GM19328 (cell line): ENCODE data around the gene GAS2.

Experiments used
- ATAC-seq: cut with Tn5 transposase; IDR thresholded peaks from one replicate; pipeline ENCODE4 v1.9.1; 2021; ENCODE audit warnings: mild to moderate bottlenecking, moderate library complexity; ENCODE audit not compliant: unreplicated experiment

GAS2 gene

GRCh38 chr11:22723274-22723673 is 56.9 kb downstream of the GAS2 start:
- ATAC-seq, result no peak

DNA sequence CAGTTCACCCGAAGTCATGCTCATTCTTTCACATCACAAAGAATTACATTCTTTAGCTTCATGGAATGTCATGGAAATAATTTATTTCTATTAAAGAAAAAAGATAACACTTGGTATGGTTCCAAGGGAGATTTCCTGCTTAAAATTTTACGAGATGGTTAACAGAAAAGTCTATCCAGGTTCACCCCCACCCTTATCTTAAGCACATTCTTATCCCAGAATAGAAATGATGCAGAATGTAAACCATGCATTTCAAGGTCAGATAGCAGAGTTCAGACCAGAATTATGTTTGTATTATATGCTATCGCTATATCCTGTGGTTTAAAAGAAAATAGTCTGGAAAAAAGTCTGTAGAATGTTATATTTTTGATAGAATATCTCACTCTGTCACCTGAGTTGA is 58.7 kb downstream of the GAS2 start:
- no peak for ATAC-seq

GRCh38 chr11:22728600-22729389 is 62.4 kb downstream of the GAS2 start:
- no peak for ATAC-seq

DNA sequence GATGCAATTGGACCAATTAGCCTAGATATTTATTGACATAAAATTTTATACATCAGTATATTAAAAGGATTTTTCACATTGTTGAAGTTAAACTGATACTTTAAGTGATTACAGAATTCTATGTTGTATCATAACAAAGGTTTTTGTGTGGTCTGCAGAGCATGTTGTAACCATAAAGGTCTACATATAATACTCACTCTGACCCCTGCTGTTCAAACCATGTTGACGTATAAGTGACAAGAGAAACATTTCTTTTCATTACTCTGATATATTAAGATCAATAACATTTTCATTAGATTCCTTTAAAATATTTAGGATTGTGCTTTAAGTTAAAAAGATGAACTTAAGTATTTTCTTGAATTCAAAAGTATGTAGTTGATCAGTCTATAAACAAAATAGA is 63.9 kb downstream of the GAS2 start:
- no peak for ATAC-seq

DNA sequence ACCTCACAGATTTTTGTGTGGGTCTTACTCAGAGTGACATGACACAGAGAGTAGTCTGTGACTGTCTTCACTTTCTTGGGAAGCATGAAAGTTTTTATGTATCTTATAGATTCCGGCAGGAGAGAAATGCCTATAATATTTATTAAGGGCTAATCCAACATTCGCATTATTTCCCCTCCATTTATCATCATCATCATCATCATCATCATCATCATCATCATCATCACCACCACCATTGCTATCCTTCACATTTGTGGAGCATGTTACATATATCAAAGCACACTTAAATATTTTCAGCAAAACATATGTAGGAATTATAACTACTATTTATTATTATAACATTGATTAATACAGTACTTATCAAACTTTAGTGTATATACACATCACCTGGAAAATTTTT is 66.2 kb downstream of the GAS2 start:
- ATAC-seq, result no peak

GRCh38 chr11:22733475-22734248 is 67.3 kb downstream of the GAS2 start:
- no peak for ATAC-seq

DNA sequence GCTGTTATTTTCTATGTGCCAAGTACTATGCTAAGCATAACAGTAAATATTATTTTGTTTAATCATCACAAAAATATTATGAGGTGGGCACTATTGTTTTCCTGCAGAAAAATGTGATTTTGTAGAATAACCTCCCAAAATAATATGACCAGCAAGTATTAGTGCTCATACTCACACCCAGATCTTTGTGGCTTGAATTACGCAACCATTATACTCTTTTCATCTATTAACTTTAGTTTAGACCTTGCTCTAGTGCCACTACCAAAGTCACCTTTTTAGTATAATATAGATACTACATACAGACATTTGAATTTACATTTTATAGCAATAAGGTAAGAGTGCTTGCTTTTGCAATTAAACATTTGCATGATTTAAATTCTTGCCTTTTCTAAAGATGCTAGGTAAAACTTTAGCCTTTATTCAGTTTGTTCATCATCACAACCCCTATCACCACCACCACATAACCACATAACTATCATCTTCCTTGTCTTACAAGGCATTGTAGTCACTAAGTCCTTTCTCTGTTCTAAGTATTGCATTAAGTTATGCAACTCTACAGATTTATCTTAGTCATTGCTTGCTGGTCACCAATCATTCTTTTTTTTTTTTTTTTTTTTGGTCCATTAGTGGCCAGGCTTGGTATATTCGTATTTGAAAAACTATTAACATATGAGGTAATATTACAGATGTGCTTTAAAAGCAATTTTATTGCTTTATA is 68.4 kb downstream of the GAS2 start:
- no peak for ATAC-seq

GRCh38 chr11:22742157-22742613 is 75.8 kb downstream of the GAS2 start:
- no peak for ATAC-seq

DNA sequence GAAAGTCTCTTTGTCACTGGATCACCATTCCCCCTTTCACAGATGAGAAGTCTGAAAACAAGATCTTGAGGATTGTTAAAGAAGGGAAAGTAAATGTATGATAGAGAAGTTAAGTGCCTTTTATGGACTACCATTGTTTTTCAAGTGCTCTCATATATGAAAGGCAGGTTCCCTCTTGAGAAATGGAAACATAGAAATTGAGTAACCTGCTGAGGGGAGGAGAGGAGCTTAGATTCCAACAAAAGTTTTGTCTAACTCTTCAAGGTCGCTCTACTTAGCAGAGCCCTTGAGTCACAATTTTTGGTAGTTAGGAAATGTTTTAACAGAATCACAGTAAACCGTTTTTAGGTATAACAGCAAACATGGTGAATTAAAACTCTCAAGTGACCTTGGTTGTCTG is 83.1 kb downstream of the GAS2 start:
- no peak for ATAC-seq

- no peak for ATAC-seq
These were observed 86.5 kb downstream of the GAS2 start for GRCh38 chr11:22752908-22753310.

DNA sequence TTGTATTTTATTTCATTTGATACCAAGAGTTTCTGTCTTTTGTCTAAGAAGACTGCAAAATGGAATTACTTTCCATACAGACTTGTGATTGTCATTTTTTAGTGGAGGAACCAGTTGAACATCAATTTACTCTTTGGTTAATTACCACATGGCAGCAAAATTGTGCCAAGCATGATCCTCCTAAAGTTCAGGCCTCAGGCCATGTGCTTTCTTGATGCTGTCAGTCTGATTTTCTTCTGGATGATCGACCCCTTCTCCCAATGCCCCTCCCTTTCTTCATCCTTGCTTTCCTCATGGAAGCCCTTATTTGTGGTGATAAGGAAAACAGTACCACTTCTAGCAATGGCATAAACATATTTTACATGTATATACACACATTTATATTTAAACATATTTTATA is 87.0 kb downstream of the GAS2 start:
- ATAC-seq, result no peak

DNA sequence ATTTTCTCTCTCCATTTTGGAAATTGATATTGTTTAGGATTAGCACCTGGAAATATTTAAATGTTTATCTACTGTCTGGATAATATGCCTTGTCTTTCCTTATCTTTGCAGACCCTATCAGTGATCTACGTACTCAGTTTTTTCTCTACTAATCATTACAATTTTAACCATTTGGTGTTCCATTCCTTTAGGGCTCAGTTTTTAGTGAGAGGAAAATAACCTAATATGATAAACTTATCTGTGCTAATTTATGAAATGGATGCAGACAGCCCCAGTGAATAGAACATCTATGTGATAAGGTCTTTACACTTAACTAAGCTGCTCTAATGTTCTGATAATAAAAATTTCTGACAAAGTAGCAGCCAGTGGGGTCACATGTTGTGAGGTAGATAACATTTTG is 94.7 kb downstream of the GAS2 start:
- ATAC-seq, result no peak

DNA sequence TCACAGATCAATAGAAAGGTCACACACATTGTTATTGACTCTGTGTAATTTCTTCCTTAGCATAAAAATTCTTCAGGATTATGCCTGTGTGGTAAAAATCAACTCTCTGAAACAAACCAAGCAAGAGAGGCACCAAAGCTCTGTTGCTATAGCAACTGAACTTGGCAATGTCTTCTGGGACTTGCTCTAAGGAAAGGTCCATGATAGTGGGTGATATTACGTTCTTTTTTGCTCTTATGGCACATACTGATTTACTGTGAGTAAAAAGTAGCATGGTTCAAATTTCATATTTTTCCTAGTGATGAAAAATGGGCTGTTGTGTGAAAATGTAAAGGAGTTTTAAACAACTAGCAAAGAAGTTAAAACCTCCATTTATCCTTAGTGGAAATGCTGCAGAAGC is 96.8 kb downstream of the GAS2 start:
- ATAC-seq, result no peak

DNA sequence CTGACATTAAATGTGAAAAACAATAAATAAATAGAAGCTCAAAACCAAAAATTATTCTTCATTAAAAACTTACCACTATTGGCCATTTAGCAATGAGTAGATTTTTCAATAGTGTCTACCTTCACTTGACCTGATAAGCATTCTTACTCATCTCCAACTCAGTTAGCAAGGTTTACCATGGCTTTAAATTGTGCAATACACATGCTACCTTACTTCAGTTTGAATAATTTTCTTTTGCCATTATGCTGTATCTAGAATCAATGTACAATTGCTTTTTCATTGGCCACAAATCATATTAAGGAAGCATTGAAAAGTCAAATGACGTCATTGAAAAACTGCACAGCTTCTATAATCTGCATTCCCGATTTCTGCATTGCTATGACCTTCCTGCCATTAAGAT is 98.3 kb downstream of the GAS2 start:
- ATAC-seq, result no peak

DNA sequence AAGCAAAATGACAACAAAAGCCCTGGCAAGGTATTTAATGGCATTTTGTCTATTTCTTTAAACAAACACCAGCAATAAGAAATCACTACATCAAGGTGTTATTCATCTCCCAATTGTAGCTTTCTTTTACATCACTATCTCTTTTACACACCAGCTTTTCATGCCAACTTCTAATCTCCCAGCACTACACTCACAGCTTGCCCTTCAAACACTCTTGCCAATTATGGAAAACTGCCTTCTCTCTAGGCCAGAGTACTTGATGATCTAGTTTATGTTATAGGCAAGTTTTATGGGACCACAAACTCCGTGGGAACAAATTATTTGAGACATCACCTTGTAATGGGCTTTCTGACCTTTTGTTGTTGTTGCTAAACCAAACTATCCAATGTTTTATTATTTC is 101.9 kb downstream of the GAS2 start:
- no peak for ATAC-seq

GRCh38 chr11:22769081-22769480 is 102.7 kb downstream of the GAS2 start:
- no peak for ATAC-seq

GRCh38 chr11:22774716-22775115 is 108.3 kb downstream of the GAS2 start:
- ATAC-seq, result peak; percentile 72

DNA sequence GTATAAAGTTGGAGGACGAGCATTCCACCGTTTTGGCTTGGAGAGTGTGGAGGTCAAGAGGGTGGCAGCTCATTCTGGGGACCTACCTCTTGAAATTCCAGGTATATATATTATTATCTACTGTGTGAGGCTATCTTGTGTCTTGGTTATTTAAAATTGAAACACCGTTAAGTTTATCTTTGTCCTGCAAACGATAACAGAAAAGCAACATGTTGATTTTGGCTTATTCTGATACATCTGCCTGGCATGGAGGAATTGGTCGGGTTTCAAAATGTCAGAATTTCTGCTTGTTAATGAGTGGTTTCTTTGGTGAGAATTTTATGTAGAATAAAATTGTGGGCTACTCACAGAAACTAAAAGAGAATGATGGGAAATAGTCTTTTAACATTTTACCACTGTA is 108.8 kb downstream of the GAS2 start:
- ATAC-seq, result no peak

DNA sequence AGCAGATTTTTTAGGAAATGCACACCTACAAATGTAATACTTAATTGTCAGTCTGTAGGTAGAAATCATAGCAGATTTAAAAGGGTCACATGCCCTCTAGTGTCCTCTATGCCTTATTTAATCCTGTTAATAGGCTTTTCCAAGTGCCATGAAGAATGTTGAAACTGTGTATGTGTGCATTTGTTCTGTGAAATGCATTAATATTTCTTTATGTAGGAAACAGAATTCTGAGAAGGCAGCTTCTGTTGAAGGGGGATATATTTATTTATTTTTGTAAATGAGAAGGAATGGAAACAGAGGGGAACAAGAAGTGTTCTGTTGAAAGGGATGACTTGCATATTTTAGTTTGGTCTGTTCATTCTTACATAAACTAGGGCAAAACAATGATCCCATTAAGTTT is 112.2 kb downstream of the GAS2 start:
- ATAC-seq, result no peak

DNA sequence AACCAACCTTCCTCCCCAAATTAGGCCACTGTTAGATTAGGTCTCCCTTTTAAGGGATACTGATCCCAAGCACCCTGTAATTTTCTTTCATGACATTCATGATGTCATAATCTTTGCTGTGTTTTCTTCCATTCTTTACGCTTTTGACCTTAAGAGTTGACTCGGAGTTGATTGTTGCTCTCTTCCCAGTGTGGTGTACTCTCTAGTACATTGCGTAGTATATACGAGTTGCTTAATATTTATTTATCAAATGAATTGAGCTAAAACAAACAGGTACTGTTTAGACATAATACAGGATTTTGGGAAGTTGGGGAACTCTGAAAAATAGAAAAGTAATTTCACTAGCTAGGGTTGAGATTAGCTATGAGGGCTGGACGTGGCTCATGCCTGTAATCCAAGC is 113.4 kb downstream of the GAS2 start:
- no peak for ATAC-seq

DNA sequence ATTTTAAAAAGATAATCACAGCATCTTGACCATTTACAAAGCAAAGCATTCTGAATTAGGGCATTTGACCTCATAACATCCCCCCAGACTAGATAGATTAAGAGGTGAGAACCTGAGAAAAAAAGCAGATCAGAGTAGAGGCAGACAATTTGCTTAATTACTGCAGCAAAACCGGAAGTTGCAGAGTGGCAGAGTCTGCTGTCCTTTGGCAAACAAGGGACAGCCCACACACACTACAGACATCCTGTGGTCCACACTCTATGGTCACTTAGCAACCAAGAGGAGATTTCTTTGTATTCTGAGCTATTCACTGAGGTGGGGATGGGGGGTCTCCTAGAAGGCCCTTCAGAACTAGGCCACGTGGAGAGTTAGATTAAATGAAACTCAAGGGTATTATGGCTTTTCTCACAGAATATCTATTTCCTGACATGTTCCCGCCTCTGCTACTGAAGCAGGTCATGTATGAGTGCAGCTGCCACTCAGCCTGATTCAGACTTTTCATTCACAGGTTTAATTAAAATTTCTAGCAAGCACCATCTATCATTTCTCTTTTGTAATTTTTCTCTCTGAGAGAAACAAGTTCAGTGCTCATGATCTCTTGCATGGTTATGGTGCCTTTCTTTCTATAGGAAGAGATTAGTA is 114.7 kb downstream of the GAS2 start:
- peak; percentile 83 for ATAC-seq
